ENCODE data around the gene DIABLO. TPM values are rescaled to one million over a fixed set of nuclear protein-coding genes. Genes with fewer than 3 reads are reported as not detected.

The DIABLO gene
- total RNA-seq, 1 experiment from 2014 or later, result 68.7 TPM

- CTCF ChIA-PET, result interaction anchor here (0.5 to 1.7 kb wide), 9 partner anchors 16 to 274 kb away, joined by 3 to 12 read pairs (median 3); no protein-coding TSS in a partner anchor
- H3K27me3 Mint-ChIP-seq (ENCODE audit: unreplicated experiment), result peaks cover 27% of the 10 kb centered on the region
- intact Hi-C loops (cut with micrococcal nuclease; ENCODE audit: unreplicated experiment), result loop anchor here (1.0 to 10.0 kb wide), 3 partner anchors 60 to 276 kb away; partner anchors contain the start of gene CFAP251
- H3K4me1 Mint-ChIP-seq (ENCODE audit: low read depth, unreplicated experiment), result no peaks in the 10 kb centered on the region
- BruUV-seq (replicated peaks), result no TSS peak
- H3K9me3 Mint-ChIP-seq (ENCODE audit: low read depth, unreplicated experiment), result peaks cover 6% of the 10 kb centered on the region
- TF ChIP-seq, protein P1, sequence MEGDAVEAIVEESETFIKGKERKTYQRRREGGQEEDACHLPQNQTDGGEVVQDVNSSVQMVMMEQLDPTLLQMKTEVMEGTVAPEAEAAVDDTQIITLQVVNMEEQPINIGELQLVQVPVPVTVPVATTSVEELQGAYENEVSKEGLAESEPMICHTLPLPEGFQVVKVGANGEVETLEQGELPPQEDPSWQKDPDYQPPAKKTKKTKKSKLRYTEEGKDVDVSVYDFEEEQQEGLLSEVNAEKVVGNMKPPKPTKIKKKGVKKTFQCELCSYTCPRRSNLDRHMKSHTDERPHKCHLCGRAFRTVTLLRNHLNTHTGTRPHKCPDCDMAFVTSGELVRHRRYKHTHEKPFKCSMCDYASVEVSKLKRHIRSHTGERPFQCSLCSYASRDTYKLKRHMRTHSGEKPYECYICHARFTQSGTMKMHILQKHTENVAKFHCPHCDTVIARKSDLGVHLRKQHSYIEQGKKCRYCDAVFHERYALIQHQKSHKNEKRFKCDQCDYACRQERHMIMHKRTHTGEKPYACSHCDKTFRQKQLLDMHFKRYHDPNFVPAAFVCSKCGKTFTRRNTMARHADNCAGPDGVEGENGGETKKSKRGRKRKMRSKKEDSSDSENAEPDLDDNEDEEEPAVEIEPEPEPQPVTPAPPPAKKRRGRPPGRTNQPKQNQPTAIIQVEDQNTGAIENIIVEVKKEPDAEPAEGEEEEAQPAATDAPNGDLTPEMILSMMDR (IDR thresholded peaks at IDR 0.05; ENCODE audit: unreplicated experiment), result peak; percentile 84
- DNase-seq, result peak; percentile 86
- no peak overlapping the region for H3K27ac Mint-ChIP-seq (ENCODE audit: unreplicated experiment)
- H3K36me3 Mint-ChIP-seq (ENCODE audit: insufficient read depth, unreplicated experiment), result peaks cover 7% of the 10 kb centered on the region
- H3K4me3 Mint-ChIP-seq (ENCODE audit: low read depth, unreplicated experiment), result no peak overlapping the region
Measured at GRCh38 chr12:122190842-122191668, 34.8 kb downstream of the DIABLO start.

DNA sequence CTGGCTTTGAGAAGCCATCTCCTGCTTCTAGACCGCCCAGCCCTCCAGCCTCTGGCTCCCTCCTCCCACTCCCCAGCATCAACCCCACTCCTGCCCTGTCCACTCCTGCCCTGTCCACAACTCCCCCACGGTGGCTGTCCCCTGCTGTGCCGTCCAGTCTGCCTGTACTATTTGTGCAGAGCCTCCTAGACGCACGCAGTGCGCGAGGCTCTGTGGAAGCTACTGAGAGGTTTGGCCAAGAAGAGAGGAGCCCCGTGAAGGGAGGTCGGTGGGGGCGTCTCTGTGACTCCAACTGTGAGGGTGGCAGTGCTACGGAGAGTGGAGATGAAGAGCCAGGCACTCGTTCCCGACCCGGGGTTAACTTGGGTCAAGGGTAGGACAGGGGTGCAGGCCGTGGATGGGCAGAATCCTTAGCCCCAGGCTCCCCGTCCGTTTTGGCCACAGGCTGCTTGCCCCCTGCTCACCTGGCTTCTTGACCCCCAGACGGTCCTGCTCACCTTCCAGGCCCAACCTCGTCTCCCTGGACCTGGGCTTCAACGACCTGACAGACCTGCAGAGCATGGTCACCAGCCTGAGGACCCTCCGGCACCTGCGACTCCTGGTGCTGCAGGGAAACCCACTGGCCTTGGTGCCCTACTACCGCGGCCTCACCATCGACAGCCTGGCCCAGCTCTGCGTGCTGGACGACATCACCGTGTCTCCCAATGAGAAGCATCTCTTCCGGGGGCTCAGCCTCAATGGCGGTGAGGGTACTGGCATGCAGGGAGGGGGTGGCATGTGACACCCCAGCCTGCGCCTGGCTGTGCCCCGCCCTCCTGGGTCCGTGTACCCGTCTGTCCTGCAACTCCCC lies 36.0 kb downstream of the DIABLO start:
- peaks cover 11% of the 10 kb centered on the region for H3K36me3 Mint-ChIP-seq (ENCODE audit: insufficient read depth, unreplicated experiment)
- no peak overlapping the region for H3K4me3 Mint-ChIP-seq (ENCODE audit: low read depth, unreplicated experiment)
- DNase-seq, result no peak
- TF ChIP-seq, protein P1 (IDR thresholded peaks at IDR 0.05; ENCODE audit: unreplicated experiment), result no peak
- H3K4me1 Mint-ChIP-seq (ENCODE audit: low read depth, unreplicated experiment), result no peaks in the 10 kb centered on the region
- H3K27ac Mint-ChIP-seq (ENCODE audit: unreplicated experiment), result no peak overlapping the region
- intact Hi-C loops (cut with micrococcal nuclease; ENCODE audit: unreplicated experiment), result loop anchor here (10.0 kb wide), 1 partner anchor 275 kb away; the partner anchor contains the start of gene CFAP251
- CTCF ChIA-PET, result interaction anchor here (1.7 kb wide), 1 partner anchor 135 kb away, joined by 7 read pairs; no protein-coding TSS in a partner anchor
- no TSS peak for BruUV-seq (replicated peaks)
- no peaks in the 10 kb centered on the region for H3K9me3 Mint-ChIP-seq (ENCODE audit: low read depth, unreplicated experiment)
- peaks cover 21% of the 10 kb centered on the region for H3K27me3 Mint-ChIP-seq (ENCODE audit: unreplicated experiment)

- Mint-ChIP-seq H3K27ac (ENCODE audit: unreplicated experiment) (no peak overlapping the region), H3K4me3 (ENCODE audit: low read depth, unreplicated experiment) (no peak overlapping the region), H3K4me1 (ENCODE audit: low read depth, unreplicated experiment) (no peaks in the 10 kb centered on the region), H3K36me3 (ENCODE audit: insufficient read depth, unreplicated experiment) (peaks cover 21% of the 10 kb centered on the region), H3K27me3 (ENCODE audit: unreplicated experiment) (peaks cover 33% of the 10 kb centered on the region), H3K9me3 (ENCODE audit: low read depth, unreplicated experiment) (no peaks in the 10 kb centered on the region)
- intact Hi-C loops (cut with micrococcal nuclease; ENCODE audit: unreplicated experiment), result no loop called here
- DNase-seq, result no peak
- BruUV-seq (replicated peaks), result no TSS peak
- TF ChIP-seq, protein P1 (IDR thresholded peaks at IDR 0.05; ENCODE audit: unreplicated experiment), result no peak
- CTCF ChIA-PET, result interaction anchor here (1.0 kb wide), 1 partner anchor 57 kb away, joined by 4 read pairs; no protein-coding TSS in a partner anchor
Measured at GRCh38 chr12:122187466-122187865, 38.4 kb downstream of the DIABLO start.

- Mint-ChIP-seq H3K36me3 (ENCODE audit: insufficient read depth, unreplicated experiment) (peaks cover 14% of the 10 kb centered on the region), H3K9me3 (ENCODE audit: low read depth, unreplicated experiment) (no peaks in the 10 kb centered on the region), H3K4me1 (ENCODE audit: low read depth, unreplicated experiment) (no peaks in the 10 kb centered on the region), H3K4me3 (ENCODE audit: low read depth, unreplicated experiment) (no peak overlapping the region), H3K27me3 (ENCODE audit: unreplicated experiment) (peaks cover 33% of the 10 kb centered on the region), H3K27ac (ENCODE audit: unreplicated experiment) (no peak overlapping the region)
- intact Hi-C loops (cut with micrococcal nuclease; ENCODE audit: unreplicated experiment), result no loop called here
- DNase-seq, result no peak
- BruUV-seq (replicated peaks), result no TSS peak
- CTCF ChIA-PET, result interaction anchor here (0.6 kb wide), 1 partner anchor 49 kb away, joined by 6 read pairs; no protein-coding TSS in a partner anchor
- TF ChIP-seq, protein P1 (IDR thresholded peaks at IDR 0.05; ENCODE audit: unreplicated experiment), result no peak
Measured at GRCh38 chr12:122185494-122186082, 40.3 kb downstream of the DIABLO start.
